Liver (tissue), 9 donors: ENCODE data around the gene ZDHHC14. TPM values are rescaled to one million over a fixed set of nuclear protein-coding genes. Genes with fewer than 3 reads are reported as not detected.

ENCODE experiments used
- DNase-seq: peaks from one replicate; pipeline ENCODE4 v3.0.0-alpha.2; 2017; ENCODE audit warnings: low spot score
- H3K27ac ChIP-seq, 2 donors: one replicate each; pipeline ENCODE4 v1.7.0; 2013; ENCODE audit warnings: inconsistent platforms in 2 of 2, low read length in 2 of 2, control low read depth in 1 of 2, low read depth in 1 of 2, mild to moderate bottlenecking in 1 of 2
- H3K27me3 ChIP-seq, 4 donors: one replicate each; pipeline versions ENCODE4 v1.6.1 to v1.7.0; 2013; ENCODE audit warnings: low read length in 3 of 4, inconsistent platforms in 1 of 4, mild to moderate bottlenecking in 1 of 4, moderate library complexity in 1 of 4; ENCODE audit not compliant: control insufficient read depth in 4 of 4, insufficient read depth in 4 of 4
- H3K36me3 ChIP-seq, 4 donors: one replicate each; pipeline versions ENCODE4 v1.6.1 to v1.7.0; 2013; ENCODE audit warnings: low read length in 3 of 4, mild to moderate bottlenecking in 3 of 4, low read depth in 1 of 4, moderate library complexity in 1 of 4; ENCODE audit not compliant: control insufficient read depth in 4 of 4, insufficient read depth in 3 of 4
- H3K4me1 ChIP-seq, 4 donors: one replicate each; pipeline versions ENCODE4 v1.6.1 to v1.7.0; 2013; ENCODE audit warnings: low read length in 3 of 4, mild to moderate bottlenecking in 3 of 4, moderate library complexity in 1 of 4; ENCODE audit not compliant: control insufficient read depth in 4 of 4, insufficient read depth in 4 of 4
- H3K4me3 ChIP-seq, 3 donors: one replicate each; pipeline versions ENCODE4 v1.6.1 to v1.7.0; 2013; ENCODE audit warnings: low read length in 3 of 3, control low read depth in 1 of 3, low read depth in 1 of 3, mild to moderate bottlenecking in 1 of 3
- H3K9ac ChIP-seq, 2 donors: one replicate each; pipeline ENCODE4 v1.7.0; 2013; ENCODE audit warnings: low read length in 2 of 2, mild to moderate bottlenecking in 2 of 2, moderate library complexity in 2 of 2, control low read depth in 1 of 2, low read depth in 1 of 2
- H3K9me3 ChIP-seq, 4 donors: one replicate each; pipeline versions ENCODE4 v1.6.1 to v1.7.0; 2013; ENCODE audit warnings: low read length in 3 of 4; ENCODE audit not compliant: control insufficient read depth in 4 of 4
- EGR1 ChIP-seq, 2 donors: IDR thresholded peaks; 2 replicates each; pipeline ENCODE4 v1.6.1; 2016 to 2018; ENCODE audit warnings: antibody characterized with exemption in 2 of 2, low read depth in 2 of 2
- FOXA1 ChIP-seq: IDR thresholded peaks from 2 replicates; pipeline ENCODE4 v1.6.1; 2016; ENCODE audit warnings: antibody characterized with exemption
- FOXA2 ChIP-seq: IDR thresholded peaks from 2 replicates; pipeline ENCODE4 v1.6.1; 2016; ENCODE audit warnings: antibody characterized with exemption
- GABPA ChIP-seq, 2 donors: IDR thresholded peaks in 1 of 2; conservative IDR thresholded peaks in 1 of 2; 2 replicates each; pipeline ENCODE4 v1.6.1; 2016; ENCODE audit warnings: antibody characterized with exemption in 2 of 2, mild to moderate bottlenecking in 1 of 2, moderate library complexity in 1 of 2
- HNF4A ChIP-seq, 2 donors: conservative IDR thresholded peaks; 2 replicates each; pipeline ENCODE4 v1.6.1; 2016; ENCODE audit warnings: antibody characterized with exemption in 2 of 2, mild to moderate bottlenecking in 2 of 2
- HNF4G ChIP-seq: IDR thresholded peaks from 2 replicates; pipeline ENCODE4 v1.6.1; 2016; ENCODE audit warnings: antibody characterized with exemption
- JUND ChIP-seq, 2 donors: IDR thresholded peaks; 2 replicates each; pipeline ENCODE4 v1.6.1; 2016; ENCODE audit warnings: antibody characterized with exemption in 2 of 2
- RAD21 ChIP-seq, 2 donors: IDR thresholded peaks; 2 replicates each; pipeline ENCODE4 v1.6.1; 2016; ENCODE audit warnings: antibody characterized with exemption in 2 of 2, mild to moderate bottlenecking in 2 of 2
- RXRA ChIP-seq, 2 donors: IDR thresholded peaks; 2 replicates each; pipeline ENCODE4 v1.6.1; 2017 to 2018; ENCODE audit warnings: antibody characterized with exemption in 2 of 2, mild to moderate bottlenecking in 1 of 2
- SP1 ChIP-seq: IDR thresholded peaks from 2 replicates; pipeline ENCODE4 v1.6.1; 2018; ENCODE audit warnings: antibody characterized with exemption, mild to moderate bottlenecking
- TAF1 ChIP-seq: conservative IDR thresholded peaks from 2 replicates; pipeline ENCODE4 v1.6.1; 2016; ENCODE audit warnings: antibody characterized with exemption, mild to moderate bottlenecking
- YY1 ChIP-seq: IDR thresholded peaks from 2 replicates; pipeline ENCODE4 v1.6.1; 2016; ENCODE audit warnings: antibody characterized with exemption, mild to moderate bottlenecking
- WGBS: extraction: QIAGEN DNeasy Blood & Tissue Kit; methylation state at CpG from one replicate; pipeline ENCODE4 v1.1.7; 2013; 5-methylcytosine and 5-hydroxymethylcytosine counted together
- polyA plus RNA-seq, 2 donors: library from polyadenylated mRNA; stranded (reverse) in 1 of 2; unstranded in 1 of 2; fragments of 200-250 nt in 1 of 2; fragments of >200 nt in 1 of 2; fragmentation: Nextera tagmentation in 1 of 2; extraction: Ambion mirVana in 1 of 2; gene quantifications; one replicate each; pipeline versions ENCODE4 v1.2.1 to v1.2.3, GENCODE V29; 2013 to 2015
- total RNA-seq, 2 donors: library from RNA; depleted of rRNA; stranded (reverse); fragments of >200 nt; gene quantifications; one replicate each; pipeline ENCODE4 v1.2.3, GENCODE V29; 2014
- TF ChIP-seq, protein P1 (sequence below): IDR thresholded peaks from 2 replicates; pipeline ENCODE4 v1.6.1; 2016; ENCODE audit warnings: antibody characterized with exemption, mild to moderate bottlenecking
- TF ChIP-seq, protein P2 (sequence below): IDR thresholded peaks from 2 replicates; pipeline ENCODE4 v1.6.1; 2016; ENCODE audit warnings: antibody characterized with exemption
- TF ChIP-seq, protein P3 (sequence below): IDR thresholded peaks from 2 replicates; pipeline ENCODE4 v1.6.1; 2016; ENCODE audit warnings: antibody characterized with exemption
- TF ChIP-seq, protein P4 (sequence below): fragments of 150-350 bp; IDR thresholded peaks from 2 replicates; pipeline ENCODE4 v1.5.1; 2017; ENCODE audit warnings: improper control_type of control experiment, low read depth, low read length; ENCODE audit not compliant: missing input control
- TF ChIP-seq, protein P5 (sequence below): IDR thresholded peaks from 2 replicates; pipeline ENCODE4 v1.6.1; 2016; ENCODE audit warnings: antibody characterized with exemption
- donor health status: healthy.
- donor health status: healthy.
- donor health status: healthy.
- donor health status: healthy.
- donor health status: healthy.

ZDHHC14 gene
- total and polyA plus RNA-seq, 4 donors, result 4.4 to 11.7 (median 8.4) TPM

DNA sequence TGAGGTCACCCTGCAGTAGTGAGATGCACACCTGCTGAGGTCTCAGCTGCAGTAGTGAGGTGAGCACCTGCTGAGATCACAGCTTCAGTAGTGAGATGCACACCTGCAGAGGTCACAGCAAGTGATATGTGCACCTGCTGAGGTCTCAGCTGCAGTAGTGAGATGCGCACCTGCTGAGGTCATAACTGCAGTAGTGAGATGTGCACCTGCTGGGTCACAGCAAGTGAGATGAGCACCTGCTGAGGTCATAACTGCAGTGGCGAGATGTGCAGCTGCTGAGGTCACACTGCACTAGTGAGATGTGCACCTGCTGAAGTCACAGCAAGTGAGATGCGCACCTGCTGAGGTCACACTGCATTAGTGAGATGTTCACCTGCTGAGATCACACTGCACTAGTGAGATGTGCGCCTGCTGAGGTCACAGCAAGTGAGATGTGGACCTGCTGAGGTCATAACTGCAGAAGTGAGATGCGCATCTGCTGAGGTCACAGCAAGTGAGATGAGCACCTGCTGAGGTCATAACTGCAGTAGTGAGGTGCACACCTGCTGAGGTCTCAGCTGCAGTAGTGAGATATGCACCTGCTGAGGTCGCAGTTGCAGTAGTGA lies 20.8 kb downstream of the ZDHHC14 start:
- 98% methylated on average over 6 of the region's 6 CpGs for whole genome bisulfite sequencing
- H3K9me3 ChIP-seq, result no peaks in the 10 kb centered on the region
- no peaks in the 10 kb centered on the region for H3K27me3 ChIP-seq
- no peak overlapping the region for H3K27ac ChIP-seq
- TF ChIP-seq, protein P1, sequence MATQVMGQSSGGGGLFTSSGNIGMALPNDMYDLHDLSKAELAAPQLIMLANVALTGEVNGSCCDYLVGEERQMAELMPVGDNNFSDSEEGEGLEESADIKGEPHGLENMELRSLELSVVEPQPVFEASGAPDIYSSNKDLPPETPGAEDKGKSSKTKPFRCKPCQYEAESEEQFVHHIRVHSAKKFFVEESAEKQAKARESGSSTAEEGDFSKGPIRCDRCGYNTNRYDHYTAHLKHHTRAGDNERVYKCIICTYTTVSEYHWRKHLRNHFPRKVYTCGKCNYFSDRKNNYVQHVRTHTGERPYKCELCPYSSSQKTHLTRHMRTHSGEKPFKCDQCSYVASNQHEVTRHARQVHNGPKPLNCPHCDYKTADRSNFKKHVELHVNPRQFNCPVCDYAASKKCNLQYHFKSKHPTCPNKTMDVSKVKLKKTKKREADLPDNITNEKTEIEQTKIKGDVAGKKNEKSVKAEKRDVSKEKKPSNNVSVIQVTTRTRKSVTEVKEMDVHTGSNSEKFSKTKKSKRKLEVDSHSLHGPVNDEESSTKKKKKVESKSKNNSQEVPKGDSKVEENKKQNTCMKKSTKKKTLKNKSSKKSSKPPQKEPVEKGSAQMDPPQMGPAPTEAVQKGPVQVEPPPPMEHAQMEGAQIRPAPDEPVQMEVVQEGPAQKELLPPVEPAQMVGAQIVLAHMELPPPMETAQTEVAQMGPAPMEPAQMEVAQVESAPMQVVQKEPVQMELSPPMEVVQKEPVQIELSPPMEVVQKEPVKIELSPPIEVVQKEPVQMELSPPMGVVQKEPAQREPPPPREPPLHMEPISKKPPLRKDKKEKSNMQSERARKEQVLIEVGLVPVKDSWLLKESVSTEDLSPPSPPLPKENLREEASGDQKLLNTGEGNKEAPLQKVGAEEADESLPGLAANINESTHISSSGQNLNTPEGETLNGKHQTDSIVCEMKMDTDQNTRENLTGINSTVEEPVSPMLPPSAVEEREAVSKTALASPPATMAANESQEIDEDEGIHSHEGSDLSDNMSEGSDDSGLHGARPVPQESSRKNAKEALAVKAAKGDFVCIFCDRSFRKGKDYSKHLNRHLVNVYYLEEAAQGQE, result no peak
- TF ChIP-seq, protein P2, sequence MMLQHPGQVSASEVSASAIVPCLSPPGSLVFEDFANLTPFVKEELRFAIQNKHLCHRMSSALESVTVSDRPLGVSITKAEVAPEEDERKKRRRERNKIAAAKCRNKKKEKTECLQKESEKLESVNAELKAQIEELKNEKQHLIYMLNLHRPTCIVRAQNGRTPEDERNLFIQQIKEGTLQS, result no peak
- H3K4me1 ChIP-seq, result peaks cover 0 to 6% (median 0%) of the 10 kb centered on the region in 4 donors
- no peak overlapping the region for H3K4me3 ChIP-seq
- DNase-seq, result no peak
- H3K36me3 ChIP-seq, result no peaks in the 10 kb centered on the region
- H3K9ac ChIP-seq, result no peak overlapping the region

DNA sequence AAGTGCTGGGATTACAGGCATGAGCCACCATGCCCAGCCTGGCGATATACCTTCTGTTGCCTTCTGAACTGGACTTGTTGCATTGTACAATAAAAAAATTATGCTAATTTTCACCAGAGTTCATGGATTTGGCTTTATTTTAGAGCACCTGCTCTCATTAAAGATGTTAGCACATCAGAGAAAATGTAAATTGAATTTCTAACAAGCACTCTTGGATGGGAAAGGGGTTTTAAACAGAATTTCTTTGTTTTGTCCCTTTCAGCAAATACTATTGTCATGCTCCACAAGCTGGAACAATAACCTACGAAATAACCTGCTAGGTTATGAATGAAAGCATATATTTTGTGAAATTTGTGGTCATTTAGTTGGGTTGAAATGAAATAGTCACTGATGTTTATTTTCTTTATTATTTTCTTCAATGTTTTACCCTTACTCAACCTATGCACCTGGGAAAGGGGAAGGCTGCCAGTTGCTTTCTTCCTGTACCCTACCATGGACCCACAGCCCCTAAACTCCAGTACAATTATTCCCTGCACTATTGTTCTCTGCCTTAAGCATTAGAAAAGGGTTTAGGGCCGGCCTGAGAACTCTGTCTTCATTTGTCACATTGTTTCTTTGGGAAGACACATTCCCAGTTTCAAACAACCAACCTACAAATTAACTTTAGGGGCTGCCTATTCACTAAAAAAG lies 22.2 kb downstream of the ZDHHC14 start:
- no peak for TF ChIP-seq FOXA1
- TF ChIP-seq HNF4A (conservative IDR thresholded peaks at IDR 0.05), result no peak
- TF ChIP-seq HNF4G, result no peak
- TF ChIP-seq EGR1 (IDR thresholded peaks at IDR 0.05; ENCODE audit: low read depth in 2 of 2), result no peak
- TF ChIP-seq, protein P3, sequence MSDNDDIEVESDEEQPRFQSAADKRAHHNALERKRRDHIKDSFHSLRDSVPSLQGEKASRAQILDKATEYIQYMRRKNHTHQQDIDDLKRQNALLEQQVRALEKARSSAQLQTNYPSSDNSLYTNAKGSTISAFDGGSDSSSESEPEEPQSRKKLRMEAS, result no peak
- no peak for TF ChIP-seq RAD21 (IDR thresholded peaks at IDR 0.05)
- TF ChIP-seq FOXA2, result no peak
- TF ChIP-seq RXRA (IDR thresholded peaks at IDR 0.05), result no peak
- TF ChIP-seq, protein P4, sequence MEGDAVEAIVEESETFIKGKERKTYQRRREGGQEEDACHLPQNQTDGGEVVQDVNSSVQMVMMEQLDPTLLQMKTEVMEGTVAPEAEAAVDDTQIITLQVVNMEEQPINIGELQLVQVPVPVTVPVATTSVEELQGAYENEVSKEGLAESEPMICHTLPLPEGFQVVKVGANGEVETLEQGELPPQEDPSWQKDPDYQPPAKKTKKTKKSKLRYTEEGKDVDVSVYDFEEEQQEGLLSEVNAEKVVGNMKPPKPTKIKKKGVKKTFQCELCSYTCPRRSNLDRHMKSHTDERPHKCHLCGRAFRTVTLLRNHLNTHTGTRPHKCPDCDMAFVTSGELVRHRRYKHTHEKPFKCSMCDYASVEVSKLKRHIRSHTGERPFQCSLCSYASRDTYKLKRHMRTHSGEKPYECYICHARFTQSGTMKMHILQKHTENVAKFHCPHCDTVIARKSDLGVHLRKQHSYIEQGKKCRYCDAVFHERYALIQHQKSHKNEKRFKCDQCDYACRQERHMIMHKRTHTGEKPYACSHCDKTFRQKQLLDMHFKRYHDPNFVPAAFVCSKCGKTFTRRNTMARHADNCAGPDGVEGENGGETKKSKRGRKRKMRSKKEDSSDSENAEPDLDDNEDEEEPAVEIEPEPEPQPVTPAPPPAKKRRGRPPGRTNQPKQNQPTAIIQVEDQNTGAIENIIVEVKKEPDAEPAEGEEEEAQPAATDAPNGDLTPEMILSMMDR, result no peak
- no peak for TF ChIP-seq GABPA (IDR thresholded peaks at IDR 0.05 in 1 of 2, conservative IDR thresholded peaks at IDR 0.05 in 1 of 2)
- no peak for TF ChIP-seq YY1
- TF ChIP-seq, protein P2, result no peak
- TF ChIP-seq JUND (IDR thresholded peaks at IDR 0.05), result no peak
- TF ChIP-seq, protein P5, sequence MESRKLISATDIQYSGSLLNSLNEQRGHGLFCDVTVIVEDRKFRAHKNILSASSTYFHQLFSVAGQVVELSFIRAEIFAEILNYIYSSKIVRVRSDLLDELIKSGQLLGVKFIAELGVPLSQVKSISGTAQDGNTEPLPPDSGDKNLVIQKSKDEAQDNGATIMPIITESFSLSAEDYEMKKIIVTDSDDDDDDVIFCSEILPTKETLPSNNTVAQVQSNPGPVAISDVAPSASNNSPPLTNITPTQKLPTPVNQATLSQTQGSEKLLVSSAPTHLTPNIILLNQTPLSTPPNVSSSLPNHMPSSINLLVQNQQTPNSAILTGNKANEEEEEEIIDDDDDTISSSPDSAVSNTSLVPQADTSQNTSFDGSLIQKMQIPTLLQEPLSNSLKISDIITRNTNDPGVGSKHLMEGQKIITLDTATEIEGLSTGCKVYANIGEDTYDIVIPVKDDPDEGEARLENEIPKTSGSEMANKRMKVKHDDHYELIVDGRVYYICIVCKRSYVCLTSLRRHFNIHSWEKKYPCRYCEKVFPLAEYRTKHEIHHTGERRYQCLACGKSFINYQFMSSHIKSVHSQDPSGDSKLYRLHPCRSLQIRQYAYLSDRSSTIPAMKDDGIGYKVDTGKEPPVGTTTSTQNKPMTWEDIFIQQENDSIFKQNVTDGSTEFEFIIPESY, result no peak
- TF ChIP-seq TAF1, result no peak
- TF ChIP-seq SP1, result no peak
- DNase-seq, result no peak
- H3K9me3 ChIP-seq, result no peaks in the 10 kb centered on the region
- H3K27ac ChIP-seq, result no peak overlapping the region
- H3K4me3 ChIP-seq, result no peak overlapping the region
- peaks cover 0 to 14% (median 5%) of the 10 kb centered on the region in 4 donors for H3K4me1 ChIP-seq
- no peaks in the 10 kb centered on the region for H3K27me3 ChIP-seq
- H3K36me3 ChIP-seq, result no peaks in the 10 kb centered on the region
- WGBS, result 94% methylated on average over 3 of the region's 3 CpGs
- no peak overlapping the region for H3K9ac ChIP-seq
